Measurements from ENCODE around the gene SFRP2.

Gene SFRP2

DNA sequence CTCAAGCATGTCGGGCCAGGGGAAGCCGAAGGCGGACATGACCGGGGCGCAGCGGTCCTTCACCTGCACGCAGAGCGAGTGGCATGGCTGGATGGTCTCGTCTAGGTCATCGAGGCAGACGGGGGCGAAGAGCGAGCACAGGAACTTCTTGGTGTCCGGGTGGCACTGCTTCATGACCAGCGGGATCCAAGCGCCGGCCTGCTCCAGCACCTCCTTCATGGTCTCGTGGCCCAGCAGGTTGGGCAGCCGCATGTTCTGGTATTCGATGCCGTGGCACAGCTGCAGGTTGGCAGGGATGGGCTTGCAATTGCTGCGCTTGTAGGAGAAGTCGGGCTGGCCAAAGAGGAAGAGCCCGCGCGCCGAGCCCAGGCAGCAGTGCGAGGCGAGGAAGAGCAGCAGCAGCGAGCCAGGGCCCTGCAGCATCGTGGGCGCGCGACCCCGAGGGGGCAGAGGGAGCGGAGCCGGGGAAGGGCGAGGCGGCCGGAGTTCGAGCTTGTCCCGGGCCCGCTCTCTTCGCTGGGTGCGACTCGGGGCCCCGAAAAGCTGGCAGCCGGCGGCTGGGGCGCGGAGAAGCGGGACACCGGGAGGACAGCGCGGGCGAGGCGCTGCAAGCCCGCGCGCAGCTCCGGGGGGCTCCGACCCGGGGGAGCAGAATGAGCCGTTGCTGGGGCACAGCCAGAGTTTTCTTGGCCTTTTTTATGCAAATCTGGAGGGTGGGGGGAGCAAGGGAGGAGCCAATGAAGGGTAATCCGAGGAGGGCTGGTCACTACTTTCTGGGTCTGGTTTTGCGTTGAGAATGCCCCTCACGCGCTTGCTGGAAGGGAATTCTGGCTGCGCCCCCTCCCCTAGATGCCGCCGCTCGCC, at the start of gene SFRP2:
SFRP2 (minus strand) TSS at position 671 of the 864 bp plus-strand sequence; CDS start at position 423, 248 bp downstream.
- DNase-seq (ENCODE audit: low read depth): no peak

GRCh38 chr4:153838564-153838963, 49.7 kb upstream of the SFRP2 start:
- no peak for DNase-seq (ENCODE audit: low read depth)

GRCh38 chr4:153834901-153835300, 46.0 kb upstream of the SFRP2 start:
- DNase-seq (ENCODE audit: low read depth): no peak

- no peak for DNase-seq (ENCODE audit: low read depth)
These were observed 43.9 kb upstream of the SFRP2 start for GRCh38 chr4:153832720-153833287.

- no peak for DNase-seq (ENCODE audit: low read depth)
These were observed 43.2 kb upstream of the SFRP2 start for GRCh38 chr4:153832054-153832453.

- no peak for DNase-seq (ENCODE audit: low read depth)
These were observed 42.4 kb upstream of the SFRP2 start for GRCh38 chr4:153831245-153831644.

GRCh38 chr4:153825691-153826090, 36.8 kb upstream of the SFRP2 start:
- no peak for DNase-seq (ENCODE audit: low read depth)

DNA sequence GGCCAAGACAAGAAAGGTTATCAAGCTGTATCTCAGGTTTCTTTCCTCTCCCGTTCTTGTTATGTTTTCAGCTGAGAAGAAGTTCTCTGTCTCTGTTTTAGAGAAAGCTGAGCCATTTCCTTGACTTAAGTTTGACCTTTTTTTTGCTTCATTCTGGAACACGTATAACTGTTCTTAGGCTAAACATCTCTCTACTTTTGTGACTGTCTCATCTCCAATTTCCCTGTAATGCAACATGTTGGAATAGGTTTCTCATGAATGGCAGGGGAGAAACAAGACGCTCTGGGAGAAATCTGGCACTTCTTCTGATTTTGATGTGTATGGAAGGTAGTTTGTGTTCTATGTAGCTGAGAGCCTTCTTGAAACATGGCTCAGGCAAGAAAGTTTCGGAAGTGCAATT, 36.2 kb upstream of the SFRP2 start:
- DNase-seq (ENCODE audit: low read depth): no peak

DNA sequence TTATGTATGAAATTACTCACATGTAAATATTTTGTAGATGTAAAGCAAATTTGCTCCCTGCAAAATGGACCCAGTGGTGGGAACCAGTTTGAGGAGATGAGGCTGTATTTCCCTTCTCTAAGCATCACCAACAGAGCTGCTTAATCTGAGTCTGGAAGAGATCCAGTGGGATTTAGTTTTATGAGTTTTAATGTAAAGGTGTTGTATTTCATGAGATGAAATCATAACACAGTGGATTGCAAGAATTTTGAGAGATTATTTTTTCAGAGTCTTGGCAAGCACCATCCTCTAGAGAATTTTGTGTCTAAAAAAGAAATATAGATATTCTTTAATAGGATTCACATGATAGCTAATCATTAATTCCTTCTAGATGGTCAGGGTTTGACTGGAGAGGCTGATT, 35.6 kb upstream of the SFRP2 start:
- DNase-seq (ENCODE audit: low read depth): no peak

DNA sequence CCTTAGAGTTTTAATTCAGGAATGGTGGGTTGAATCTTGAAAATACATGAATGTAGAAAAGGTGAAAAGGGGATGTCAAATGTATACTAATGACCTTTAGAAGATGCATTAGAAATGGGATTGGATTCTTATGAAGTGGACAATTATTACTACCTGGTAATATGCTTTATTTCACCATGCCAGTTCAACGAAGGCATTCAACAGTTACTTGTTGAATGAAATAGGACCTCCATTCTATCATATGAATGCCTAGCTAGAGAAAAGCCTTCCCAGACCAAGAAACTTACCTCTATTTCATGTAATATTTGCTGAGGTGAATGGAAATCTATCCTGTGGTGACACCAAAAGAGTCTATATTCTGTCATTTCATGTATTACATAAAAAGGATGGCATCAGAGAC, 34.6 kb upstream of the SFRP2 start:
- DNase-seq (ENCODE audit: low read depth): no peak

DNA sequence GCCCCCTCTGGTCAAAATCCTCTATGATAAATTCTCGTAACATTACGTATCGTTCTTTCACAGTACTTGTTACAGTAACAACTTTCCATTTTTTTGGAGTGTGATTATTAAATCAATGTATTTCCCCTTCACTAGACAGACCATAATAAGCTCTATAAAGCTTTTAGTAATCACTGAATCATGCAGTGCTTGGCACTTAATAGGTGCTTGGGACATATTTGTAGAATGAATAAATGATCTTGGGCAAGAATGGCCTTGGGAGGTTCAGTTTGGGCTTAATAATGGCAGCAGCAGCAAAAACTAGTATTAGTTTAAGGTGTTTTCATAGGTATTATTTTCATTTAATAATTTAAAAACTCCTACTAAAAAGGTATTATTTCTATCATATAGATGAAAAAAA, 33.4 kb upstream of the SFRP2 start:
- DNase-seq (ENCODE audit: low read depth): no peak

DNA sequence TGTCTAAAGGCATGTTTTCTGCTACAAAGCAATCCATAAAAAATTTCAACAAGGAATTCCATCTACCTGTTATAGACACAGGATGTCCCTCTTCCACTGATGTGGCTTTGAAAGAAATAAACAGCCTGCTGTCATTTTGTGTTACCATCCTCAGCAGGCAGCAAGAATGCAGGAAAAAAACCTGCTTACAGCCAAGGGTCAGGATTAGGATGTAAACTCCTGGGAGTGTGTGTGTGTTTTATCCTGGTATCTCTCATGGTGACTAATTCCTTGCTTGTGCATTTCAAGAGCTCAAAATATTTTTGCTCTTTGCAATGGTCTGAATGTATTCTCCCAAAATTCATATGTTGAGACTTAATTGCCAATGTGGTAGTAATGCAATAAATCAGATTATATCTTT, 28.6 kb upstream of the SFRP2 start:
- no peak for DNase-seq (ENCODE audit: low read depth)

DNA sequence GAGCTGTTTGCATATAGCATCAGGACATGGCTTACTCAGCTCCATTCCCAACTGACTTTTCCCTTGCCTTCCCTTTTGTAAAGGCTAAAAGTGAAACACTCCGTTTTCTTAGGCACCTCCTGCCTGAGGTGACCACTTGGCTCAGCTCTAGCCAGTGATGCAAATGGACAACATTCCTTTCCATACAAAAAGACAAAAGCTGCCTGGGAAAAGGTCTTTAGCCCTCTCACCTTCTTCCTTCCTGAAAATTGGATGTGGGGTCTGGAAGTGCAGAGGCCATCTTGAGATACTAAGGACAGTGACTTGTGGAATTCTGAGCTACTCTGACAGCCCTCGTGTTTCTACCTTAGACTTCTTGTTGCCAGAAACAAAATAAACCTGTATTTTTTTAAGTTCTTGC, 27.7 kb upstream of the SFRP2 start:
- DNase-seq (ENCODE audit: low read depth): no peak

DNA sequence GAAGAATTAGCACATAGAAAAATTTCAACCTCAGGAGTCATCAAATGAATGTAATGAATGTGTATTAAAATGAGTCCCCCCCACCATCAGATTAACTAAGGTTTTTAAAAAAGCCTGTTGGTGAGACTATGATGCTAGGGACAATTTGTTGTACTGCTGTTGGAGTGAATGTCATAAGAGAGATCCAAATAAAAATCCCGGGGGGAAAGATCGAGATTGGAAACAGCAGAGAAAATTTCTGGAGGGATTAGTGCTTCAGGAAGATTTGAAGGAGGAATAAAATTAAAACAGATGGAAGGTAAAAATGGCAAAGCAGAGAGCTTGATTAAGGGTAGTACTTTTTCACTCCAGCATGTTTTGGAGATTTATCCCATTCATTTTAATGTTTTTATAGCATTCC, 25.9 kb upstream of the SFRP2 start:
- no peak for DNase-seq (ENCODE audit: low read depth)

GRCh38 chr4:153809916-153810810, 21.3 kb upstream of the SFRP2 start:
- DNase-seq (ENCODE audit: low read depth): no peak

- no peak for DNase-seq (ENCODE audit: low read depth)
These were observed 20.4 kb upstream of the SFRP2 start for GRCh38 chr4:153809307-153809706.

- DNase-seq (ENCODE audit: low read depth): no peak
These were observed 19.3 kb upstream of the SFRP2 start for GRCh38 chr4:153808175-153808574.

DNA sequence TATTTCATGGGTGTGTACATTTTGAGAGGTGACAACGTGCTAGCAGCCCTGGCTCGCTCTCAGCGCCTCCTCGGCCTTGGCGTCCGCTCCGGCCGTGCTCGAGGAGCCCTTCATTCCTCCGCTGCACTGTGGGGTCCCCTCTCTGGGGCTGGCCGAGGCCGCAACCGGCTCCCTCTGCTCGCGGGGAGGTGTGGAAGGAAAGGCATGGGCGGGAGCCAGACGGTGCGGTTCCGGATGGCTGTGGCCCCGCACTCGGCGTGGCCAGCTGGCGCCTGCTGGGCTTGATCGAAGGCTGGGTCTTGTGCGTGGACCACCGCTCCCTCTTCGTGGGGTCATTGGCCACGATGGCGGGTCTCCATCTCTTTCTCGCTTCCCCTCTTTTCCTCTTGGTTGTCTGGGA, 17.2 kb upstream of the SFRP2 start:
- no peak for DNase-seq (ENCODE audit: low read depth)

GRCh38 chr4:153804722-153805121, 15.8 kb upstream of the SFRP2 start:
- DNase-seq (ENCODE audit: low read depth): no peak

GRCh38 chr4:153799694-153800074, 10.8 kb upstream of the SFRP2 start:
- DNase-seq (ENCODE audit: low read depth): no peak

GRCh38 chr4:153798901-153799693, 10.2 kb upstream of the SFRP2 start:
- no peak for DNase-seq (ENCODE audit: low read depth)

DNA sequence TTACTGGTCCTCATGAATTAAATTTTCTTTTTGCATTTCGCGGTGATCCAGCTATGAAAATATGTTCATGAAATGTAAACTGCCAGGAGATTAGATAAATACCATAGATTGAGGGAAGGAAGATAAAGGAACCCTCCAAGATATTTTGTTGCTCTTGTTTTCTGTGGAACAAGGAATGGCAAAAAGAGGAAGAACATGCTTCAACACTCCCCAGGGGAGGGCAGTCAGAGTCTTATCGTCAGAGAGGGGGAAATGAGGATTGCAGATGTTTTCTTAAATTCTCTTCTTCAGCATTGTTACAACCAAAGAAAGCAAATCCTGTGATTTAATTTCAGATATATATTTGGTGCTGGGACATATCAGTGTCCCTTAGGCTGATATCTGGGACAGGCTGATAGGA, 9.5 kb upstream of the SFRP2 start:
- DNase-seq (ENCODE audit: low read depth): no peak

All from stimulated activated CD8-positive, alpha-beta memory T cell treated with anti-CD3 and anti-CD28 coated beads, Interleukin-7, amount 100 ng/mL, for 24 hours (primary cell).